HepG2 (cell line): Measurements from ENCODE around the gene TBC1D22A. TPM values are rescaled to one million over a fixed set of nuclear protein-coding genes. Genes with fewer than 3 reads are reported as not detected.

Source experiments
- CREM ChIP-seq, 2 experiments: sonication (generic) in 1 of 2; formaldehyde crosslinking in 1 of 2; IDR thresholded peaks; 2 replicates each; pipeline versions ENCODE4 v1.4.0 to v1.6.1; 2016 to 2020; ENCODE audit warnings: antibody characterized with exemption in 1 of 2, mild to moderate bottlenecking in 1 of 2, missing genetic modification reagents in 1 of 2
- ONECUT2 ChIP-seq: sonication (generic); formaldehyde crosslinking; IDR thresholded peaks from 2 replicates; pipeline ENCODE4 v1.4.0; 2020; ENCODE audit warnings: missing genetic modification reagents
- ZBTB10 ChIP-seq: sonication (generic); formaldehyde crosslinking; IDR thresholded peaks from 2 replicates; pipeline ENCODE4 v1.4.0; 2020; ENCODE audit warnings: missing genetic modification reagents, borderline replicate concordance
- ZNF768 ChIP-seq: sonication (generic); formaldehyde crosslinking; IDR thresholded peaks from 2 replicates; pipeline ENCODE4 v1.4.0; 2020; ENCODE audit warnings: missing genetic modification reagents
- ZSCAN29 ChIP-seq: sonication (generic); formaldehyde crosslinking; conservative IDR thresholded peaks from 2 replicates; pipeline ENCODE4 v1.4.0; 2020; ENCODE audit warnings: mild to moderate bottlenecking, missing genetic modification reagents
- polyA plus RNA-seq, 8 experiments: library from polyadenylated mRNA; depleted of rRNA in 3 of 8; stranded (reverse) in 7 of 8; unstranded in 1 of 8; fragments of >200 nt; fragmentation: Illumina TruSeq in 4 of 8; extraction: Trizol in 4 of 8; gene quantifications; 2 replicates each; pipeline versions ENCODE4 v1.2.1 to v1.2.3, GENCODE V29; 2011 to 2016; ENCODE audit warnings: low read depth in 4 of 8, missing spikeins in 1 of 8, mixed read lengths in 1 of 8; ENCODE audit not compliant: insufficient read depth in 1 of 8
- total RNA-seq, 5 experiments: library from RNA; depleted of rRNA; stranded (reverse); fragments of >200 nt; fragmentation: Illumina TruSeq; extraction: Trizol; gene quantifications; 2 replicates each; pipeline ENCODE4 v1.2.3, GENCODE V29; 2016; ENCODE audit warnings: low read depth in 1 of 5
- TF ChIP-seq, protein P1 (sequence below): sonication (generic); formaldehyde crosslinking; IDR thresholded peaks from 2 replicates; pipeline ENCODE4 v1.8.0; 2022; ENCODE audit warnings: mild to moderate bottlenecking, missing genetic modification reagents; ENCODE audit not compliant: insufficient replicate concordance
- TF ChIP-seq, protein P2 (sequence below): sonication (generic); formaldehyde crosslinking; IDR thresholded peaks from 2 replicates; pipeline ENCODE4 v1.5.1; 2020; ENCODE audit warnings: missing genetic modification reagents, mild to moderate bottlenecking, borderline replicate concordance

TBC1D22A gene
- total and polyA plus RNA-seq, 2 of the 13 experiments (the other 11 are each of a cell fraction or from before 2014, with no cell fraction given), result 17.3 to 18.0 TPM

DNA sequence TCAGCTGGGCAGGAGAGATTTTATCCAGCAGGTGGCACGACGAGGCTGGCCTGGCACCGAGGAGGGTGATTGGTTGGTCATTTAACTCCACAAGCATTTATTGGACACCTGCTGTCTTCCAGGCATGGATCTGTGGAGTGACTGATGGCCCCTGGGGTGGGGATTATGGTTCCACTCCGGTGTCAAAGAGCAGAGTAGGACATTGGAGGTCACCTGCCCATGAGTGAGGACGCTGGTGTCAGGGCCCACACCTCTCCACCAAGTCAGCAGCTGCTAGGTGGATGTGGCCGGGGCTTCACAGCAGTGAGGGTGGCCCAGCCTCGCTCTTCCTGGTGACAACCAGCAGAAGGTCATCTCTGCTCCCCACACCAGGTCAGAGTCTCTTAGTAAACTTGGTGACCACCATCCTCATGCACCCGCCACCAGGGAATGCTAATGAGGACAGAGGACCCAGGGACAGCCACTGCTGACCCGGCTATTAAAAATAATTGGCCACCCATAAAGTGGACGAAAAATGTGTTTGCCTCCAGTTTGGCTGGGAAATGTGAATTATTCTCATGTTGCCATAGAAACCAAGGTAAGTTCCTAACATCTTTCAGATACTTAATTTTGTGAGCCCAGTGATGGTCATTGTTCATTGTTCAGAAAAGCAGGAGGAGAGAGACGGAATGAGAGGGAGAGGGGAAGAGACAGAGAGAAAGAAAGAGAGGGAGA, 428.7 kb downstream of the TBC1D22A start (continued):
- TF ChIP-seq ZBTB10 (CRISPR knock-in tag) (no peak), ZNF768 (CRISPR knock-in tag) (no peak), CREM (IDR thresholded peaks at IDR 0.05) (no peak), CREM (CRISPR knock-in tag; IDR thresholded peaks at IDR 0.05) (no peak), ZSCAN29 (CRISPR knock-in tag) (no peak), ONECUT2 (CRISPR knock-in tag) (no peak)
- TF ChIP-seq, protein P1, sequence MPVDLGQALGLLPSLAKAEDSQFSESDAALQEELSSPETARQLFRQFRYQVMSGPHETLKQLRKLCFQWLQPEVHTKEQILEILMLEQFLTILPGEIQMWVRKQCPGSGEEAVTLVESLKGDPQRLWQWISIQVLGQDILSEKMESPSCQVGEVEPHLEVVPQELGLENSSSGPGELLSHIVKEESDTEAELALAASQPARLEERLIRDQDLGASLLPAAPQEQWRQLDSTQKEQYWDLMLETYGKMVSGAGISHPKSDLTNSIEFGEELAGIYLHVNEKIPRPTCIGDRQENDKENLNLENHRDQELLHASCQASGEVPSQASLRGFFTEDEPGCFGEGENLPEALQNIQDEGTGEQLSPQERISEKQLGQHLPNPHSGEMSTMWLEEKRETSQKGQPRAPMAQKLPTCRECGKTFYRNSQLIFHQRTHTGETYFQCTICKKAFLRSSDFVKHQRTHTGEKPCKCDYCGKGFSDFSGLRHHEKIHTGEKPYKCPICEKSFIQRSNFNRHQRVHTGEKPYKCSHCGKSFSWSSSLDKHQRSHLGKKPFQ (CRISPR knock-in tag), result no peak
- TF ChIP-seq, protein P2, sequence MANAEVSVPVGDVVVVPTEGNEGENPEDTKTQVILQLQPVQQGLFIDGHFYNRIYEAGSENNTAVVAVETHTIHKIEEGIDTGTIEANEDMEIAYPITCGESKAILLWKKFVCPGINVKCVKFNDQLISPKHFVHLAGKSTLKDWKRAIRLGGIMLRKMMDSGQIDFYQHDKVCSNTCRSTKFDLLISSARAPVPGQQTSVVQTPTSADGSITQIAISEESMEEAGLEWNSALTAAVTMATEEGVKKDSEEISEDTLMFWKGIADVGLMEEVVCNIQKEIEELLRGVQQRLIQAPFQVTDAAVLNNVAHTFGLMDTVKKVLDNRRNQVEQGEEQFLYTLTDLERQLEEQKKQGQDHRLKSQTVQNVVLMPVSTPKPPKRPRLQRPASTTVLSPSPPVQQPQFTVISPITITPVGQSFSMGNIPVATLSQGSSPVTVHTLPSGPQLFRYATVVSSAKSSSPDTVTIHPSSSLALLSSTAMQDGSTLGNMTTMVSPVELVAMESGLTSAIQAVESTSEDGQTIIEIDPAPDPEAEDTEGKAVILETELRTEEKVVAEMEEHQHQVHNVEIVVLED (CRISPR knock-in tag), result no peak
